Cardiac fibroblast (primary cell): ENCODE data around the gene ATXN2L.

Source experiments
- DNase-seq, 2 donors: peaks; one replicate each; pipeline versions ENCODE4 v3.0.0 to v3.0.0-alpha.2; 2010; ENCODE audit warnings: low read depth in 2 of 2
- H3K4me3 ChIP-seq, 2 donors: replicated peaks in 1 of 2; 1 replicate in 1 of 2; 2 replicates in 1 of 2; pipeline ENCODE4 v1.5.1; 2011; ENCODE audit warnings: low read depth in 2 of 2, low read length in 2 of 2, mild to moderate bottlenecking in 2 of 2, moderate library complexity in 1 of 2
- CTCF ChIP-seq: IDR thresholded peaks from one replicate; pipeline ENCODE4 v1.5.1; 2011; ENCODE audit warnings: low read depth, mild to moderate bottlenecking, low read length, inconsistent platforms

Gene ATXN2L

GRCh38 chr16:28821874-28822519 is 802 bp upstream of the ATXN2L start:
- no peak for TF ChIP-seq CTCF
- peak overlapping the region; percentile 79 to 95 for H3K4me3 ChIP-seq
- no peak for DNase-seq

DNA sequence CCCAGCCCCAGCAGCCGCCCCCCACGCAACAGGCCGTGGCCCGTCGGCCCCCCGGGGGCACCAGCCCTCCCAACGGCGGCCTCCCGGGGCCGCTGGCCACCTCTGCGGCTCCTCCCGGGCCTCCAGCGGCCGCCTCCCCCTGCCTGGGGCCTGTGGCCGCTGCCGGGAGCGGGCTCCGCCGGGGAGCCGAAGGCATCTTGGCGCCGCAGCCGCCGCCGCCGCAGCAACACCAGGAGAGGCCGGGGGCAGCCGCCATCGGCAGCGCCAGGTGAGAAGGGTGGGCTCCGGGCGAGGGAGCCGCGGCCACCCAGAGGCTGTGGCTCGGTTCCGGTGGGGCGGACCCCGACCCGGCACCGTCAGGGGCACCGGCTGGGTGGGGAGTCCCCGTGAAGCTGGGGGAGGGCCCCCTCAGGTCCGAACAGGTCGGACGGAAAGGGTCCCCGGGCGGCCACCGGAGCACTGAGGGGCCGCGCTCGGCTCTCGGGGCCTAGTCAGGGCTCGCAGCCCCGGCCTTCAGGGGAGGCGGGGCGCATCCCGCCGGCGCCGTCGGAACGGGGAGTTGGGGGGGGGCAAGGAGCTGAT is 583 bp downstream of the ATXN2L start:
- no peak for DNase-seq
- H3K4me3 ChIP-seq = peak overlapping the region; percentile 79 to 95
- no peak for TF ChIP-seq CTCF

- H3K4me3 ChIP-seq = peak overlapping the region; percentile 79 to 95
- peak; percentile 98 to 99 for DNase-seq
- TF ChIP-seq CTCF = no peak
Measured at GRCh38 chr16:28823873-28824716, 1.3 kb downstream of the ATXN2L start.

DNA sequence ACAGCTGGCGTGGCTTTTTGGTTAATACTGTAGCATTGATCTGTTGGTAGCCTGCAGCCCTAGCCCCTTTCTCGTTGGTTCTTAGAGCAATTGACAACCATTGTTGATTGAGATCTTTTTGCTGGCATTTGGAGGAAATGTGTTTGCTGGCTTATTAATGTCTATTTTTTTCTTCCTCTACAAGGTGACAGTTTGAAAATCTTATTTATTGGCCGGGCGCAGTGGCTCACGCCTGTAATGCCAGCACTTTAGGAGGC is 1.8 kb downstream of the ATXN2L start:
- no peak for DNase-seq
- TF ChIP-seq CTCF = no peak
- H3K4me3 ChIP-seq = peak overlapping the region; percentile 79 to 95

- peak in 1 of 2 donors; percentile 65 for DNase-seq
- peak; percentile 19 for TF ChIP-seq CTCF
- H3K4me3 ChIP-seq = peak overlapping the region in 1 of 2 donors; percentile 18
Measured at GRCh38 chr16:28826141-28826540, 3.3 kb downstream of the ATXN2L start.

GRCh38 chr16:28829747-28830146 is 6.9 kb downstream of the ATXN2L start:
- no peak overlapping the region for H3K4me3 ChIP-seq
- no peak for DNase-seq
- no peak for TF ChIP-seq CTCF
